Activated T-helper 9 cell treated with anti-CD3 and anti-CD28 coated beads, Interleukin-2, amount 50 U/mL, for 16 hours (primary cell): ENCODE results near the gene SLFN5.
"Not testable (repeated sequence)": the region's sequence is repeated elsewhere in the genome, so short reads cannot be mapped to it uniquely, and the experiment has no call there.

ENCODE experiments used
- DNase-seq: peaks from one replicate; pipeline ENCODE4 v3.0.0-alpha.2; 2020; ENCODE audit warnings: low read depth

Gene SLFN5

DNA sequence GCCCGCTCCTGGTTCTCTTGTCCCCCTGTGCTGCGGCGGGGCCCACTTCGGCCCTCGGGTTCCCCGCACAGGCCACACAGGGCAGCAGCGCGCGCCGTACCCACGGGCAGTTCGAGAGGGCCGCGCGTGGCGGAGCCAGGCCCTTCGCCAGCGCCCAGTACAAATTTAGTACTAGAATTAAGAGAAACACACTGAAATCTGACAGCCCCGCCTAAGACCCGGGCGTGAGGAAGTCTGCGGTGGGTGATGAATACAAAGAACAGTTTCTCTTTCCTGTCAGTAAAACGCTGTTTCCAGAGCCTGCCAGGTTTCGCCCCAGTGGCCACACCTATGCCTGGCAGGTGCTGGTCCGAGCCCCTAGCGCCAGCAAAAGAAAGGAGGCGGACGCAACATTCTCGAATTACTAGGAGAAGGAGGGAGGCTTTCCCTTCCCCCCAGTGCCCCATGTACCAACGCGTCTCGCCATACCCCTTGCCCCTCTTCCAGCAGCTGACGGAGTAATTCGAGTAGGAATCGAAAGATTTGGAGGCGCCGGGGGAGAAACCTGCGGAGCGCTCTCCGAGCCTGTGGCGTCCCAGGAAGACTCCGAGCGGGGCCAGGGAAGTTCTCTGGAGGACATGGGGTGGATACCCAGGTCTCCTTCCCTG, 591 bp upstream of the SLFN5 start:
- peak; percentile 77 for DNase-seq

DNA sequence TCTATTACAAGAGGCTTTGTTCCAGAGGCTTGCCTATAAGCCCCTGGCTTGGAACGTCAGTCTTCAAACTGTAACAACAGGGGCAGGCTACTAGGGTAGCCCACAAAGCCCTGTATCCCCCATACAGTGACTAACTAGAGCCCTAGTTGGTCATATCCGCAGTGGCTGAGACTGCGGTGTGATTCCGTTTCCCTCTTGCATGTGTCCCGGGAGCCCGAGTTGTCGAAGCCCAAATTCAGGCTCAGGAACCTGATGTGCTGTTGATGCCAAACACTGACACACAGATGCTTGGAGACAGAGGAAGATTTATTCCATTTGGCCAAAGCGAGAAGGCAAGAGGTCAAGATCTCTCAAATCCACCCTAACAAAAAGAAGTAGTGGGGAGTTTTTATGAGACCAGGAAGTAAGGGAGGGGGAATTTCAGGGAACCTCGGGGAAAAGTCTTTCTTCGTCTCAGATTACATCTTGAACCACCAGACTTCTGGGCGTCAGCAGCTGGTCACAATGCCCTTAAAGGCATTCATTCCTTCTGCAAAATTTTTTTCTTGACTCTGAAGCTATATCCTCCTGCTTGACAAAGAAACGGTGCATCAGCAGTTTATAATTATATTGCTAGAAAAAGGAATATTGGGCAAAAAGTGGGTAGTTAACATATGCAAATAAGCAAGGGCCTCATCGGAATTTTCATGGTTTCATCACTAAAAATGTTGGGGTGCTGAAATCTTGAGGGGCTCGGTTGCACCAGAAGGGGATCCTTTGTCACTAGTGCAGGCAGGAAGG, 879 bp downstream of the SLFN5 start:
- peak; percentile 37 for DNase-seq

DNA sequence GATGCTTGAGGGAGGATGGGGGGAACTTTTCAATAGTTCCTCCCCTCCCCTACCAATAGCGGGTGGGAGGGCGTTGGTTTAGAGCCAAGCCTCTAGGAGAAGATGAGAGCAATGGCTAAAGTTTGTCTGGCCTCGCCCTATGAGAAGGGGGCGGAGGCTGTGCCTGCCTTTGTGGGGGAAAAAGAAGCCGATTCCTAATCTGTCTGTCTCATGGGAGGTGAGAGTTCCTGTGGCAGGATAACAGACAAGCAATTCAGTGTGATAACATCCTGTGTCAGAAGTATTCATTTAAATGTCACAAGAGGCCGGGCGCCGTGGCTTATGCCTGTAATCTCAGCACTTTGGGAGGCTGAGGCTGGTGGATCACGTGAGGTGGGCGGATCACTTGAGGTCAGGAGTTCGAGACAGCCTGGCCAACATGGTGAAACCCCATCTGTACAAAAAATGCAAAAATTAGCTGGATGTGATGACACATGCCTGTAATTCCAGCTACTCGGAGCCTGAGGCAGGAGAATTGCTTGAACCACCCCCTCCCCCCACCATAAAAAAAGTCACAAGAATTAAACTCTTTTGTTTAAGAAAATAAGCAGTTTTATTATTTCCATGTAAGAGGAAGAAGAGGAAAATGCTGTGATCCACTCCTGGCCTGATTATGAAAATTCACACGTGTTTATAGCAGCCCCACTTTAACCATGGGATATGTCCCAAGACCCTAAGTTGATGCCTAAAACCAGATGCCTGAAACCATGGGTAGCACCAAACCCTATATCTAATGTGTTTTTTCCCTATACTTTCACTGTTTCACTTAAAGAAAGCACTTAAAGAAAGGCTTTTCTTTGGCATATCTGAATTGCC, 1.7 kb downstream of the SLFN5 start:
- peak; percentile 82 for DNase-seq

DNA sequence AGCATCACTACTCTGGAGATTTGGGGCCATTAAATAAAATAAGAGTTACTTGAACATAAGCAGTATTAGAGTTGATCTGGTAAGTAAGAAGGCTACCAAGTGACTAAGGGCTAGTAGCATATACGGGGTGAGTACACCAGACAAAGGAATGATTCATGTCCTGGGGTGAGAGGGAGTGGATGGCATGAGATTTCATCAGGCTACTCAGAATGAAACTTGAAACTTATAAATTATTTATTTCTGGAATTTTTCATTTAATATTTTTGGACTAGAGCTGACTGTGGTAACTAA, 2.3 kb downstream of the SLFN5 start:
- DNase-seq, result no peak

DNA sequence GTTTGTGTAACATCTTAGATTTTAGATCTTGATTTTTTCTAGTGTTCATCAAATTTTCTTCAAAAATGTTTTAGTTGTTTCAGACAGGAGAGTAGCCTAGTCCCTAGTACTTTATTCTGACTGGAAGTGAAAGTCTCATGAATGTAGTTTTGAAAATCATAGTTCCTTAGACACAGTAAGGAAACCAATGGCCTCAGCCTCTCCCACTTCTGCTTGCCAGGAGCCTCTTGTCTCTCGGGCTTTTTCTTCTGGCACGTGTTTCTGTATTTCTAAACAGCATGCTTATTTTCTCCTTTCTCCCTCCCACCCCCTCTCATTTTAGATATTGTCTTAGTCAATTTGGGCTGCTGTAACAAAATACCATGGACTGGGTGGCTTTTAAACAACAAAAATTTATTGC, 9.8 kb downstream of the SLFN5 start:
- DNase-seq, result no peak

DNA sequence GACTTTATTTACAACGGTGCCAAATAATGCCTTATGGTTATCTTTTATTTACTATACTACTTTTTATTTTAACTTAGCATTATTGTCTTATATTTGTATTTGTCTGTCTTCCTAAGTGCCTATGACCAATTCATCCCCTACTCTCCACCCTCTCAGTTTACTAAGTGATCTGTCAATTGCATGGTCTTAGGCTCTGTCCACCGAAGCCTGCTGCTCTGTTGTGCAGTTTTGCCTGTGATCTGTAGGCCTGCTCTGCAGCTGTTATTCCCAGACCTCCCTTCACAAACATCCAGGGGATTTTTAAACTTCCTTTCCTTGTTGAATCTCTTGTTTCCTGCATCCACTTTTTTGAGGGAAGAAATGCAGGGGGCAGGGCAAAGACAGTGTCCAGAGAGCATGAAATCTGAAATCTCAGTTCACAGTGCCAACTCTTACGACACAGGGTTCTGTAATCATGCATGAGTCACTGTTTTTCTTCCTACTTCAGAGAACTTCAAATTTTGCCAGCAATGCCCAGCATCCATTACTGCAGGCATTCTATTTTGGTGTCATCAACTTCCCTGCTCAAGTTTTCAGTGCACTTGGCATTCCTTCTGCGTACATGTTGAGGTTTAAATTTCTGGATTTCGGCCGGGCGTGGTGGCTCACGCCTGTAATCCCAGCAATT, 11.4 kb downstream of the SLFN5 start:
- DNase-seq, result no peak

DNA sequence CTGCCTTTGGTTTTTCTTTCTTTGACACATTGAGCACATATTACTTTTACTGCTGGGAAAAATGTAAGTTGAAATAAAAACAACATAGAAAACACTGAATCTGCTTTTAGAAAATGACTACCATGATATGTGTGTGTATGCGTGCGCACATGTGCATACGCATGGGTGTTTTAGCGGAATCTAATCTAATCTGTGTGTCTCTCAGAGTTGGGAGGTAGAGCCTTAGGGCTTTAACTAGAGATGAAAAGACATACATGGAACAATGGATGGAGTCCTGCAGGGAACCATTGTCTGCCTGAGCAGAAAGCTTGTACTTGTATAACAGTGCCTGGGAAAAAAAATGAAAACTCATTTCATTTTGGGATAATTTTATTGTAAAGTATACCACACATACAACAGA, 12.4 kb downstream of the SLFN5 start:
- no peak for DNase-seq

DNA sequence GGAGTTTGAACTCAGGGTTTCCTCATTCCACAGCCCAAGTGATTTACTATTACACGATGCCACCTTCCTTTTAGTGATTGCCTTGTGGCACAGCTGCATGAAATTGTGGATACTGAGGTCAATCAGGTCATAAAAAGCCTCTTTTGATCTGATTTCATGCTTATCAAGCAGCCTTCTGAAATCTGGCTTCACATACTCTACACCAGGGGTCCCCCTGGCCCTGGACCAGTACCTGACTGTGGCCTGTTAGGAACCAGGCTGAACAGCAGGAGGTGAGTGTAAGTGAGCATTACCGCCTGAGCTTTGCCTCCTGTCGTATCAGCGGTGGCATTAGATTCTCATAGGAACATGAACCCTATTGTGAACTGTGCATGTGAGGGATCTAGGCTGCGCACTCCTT, 13.8 kb downstream of the SLFN5 start:
- DNase-seq, result no peak

DNA sequence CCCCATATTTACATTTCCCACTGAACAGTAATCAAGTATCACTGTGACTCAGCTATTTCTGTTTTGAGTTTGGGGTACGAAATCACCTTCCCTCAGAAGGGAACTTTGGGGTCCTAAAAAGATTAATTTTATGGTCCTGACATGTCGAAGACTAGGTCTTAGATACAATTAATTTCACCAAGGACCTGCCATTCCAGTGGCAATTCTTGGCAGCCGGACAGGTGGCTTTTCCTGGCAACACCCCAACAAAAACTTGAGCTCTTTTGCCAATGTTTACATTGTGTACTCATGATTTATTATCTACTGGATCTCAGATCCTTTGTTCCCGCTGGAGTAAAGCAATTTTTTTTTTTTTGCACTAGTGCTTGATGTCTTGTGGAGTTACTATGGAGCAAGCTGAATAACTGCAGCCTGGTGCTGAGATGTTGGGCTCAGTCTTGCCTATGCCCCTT, 14.4 kb downstream of the SLFN5 start:
- no peak for DNase-seq

DNA sequence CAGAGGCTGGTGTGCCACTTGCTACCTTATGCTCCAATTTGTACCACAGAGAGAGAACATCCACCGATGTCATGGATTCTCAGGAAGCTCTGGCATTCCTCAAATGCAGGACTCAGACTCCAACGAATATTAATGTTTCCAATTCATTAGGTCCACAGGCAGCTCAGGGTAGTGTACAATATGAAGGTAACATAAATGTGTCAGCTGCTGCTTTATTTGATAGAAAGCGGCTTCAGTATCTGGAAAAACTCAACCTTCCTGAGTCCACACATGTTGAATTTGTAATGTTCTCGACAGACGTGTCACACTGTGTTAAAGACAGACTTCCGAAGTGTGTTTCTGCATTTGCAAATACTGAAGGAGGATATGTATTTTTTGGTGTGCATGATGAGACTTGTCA, 16.1 kb downstream of the SLFN5 start:
- no peak for DNase-seq

DNA sequence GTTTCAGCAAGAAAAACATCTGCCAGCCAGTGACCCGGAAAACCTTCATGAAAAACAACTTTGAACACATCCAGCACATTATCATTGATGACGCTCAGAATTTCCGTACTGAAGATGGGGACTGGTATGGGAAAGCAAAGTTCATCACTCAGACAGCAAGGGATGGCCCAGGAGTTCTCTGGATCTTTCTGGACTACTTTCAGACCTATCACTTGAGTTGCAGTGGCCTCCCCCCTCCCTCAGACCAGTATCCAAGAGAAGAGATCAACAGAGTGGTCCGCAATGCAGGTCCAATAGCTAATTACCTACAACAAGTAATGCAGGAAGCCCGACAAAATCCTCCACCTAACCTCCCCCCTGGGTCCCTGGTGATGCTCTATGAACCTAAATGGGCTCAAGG, 22.2 kb downstream of the SLFN5 start:
- DNase-seq, result no peak

DNA sequence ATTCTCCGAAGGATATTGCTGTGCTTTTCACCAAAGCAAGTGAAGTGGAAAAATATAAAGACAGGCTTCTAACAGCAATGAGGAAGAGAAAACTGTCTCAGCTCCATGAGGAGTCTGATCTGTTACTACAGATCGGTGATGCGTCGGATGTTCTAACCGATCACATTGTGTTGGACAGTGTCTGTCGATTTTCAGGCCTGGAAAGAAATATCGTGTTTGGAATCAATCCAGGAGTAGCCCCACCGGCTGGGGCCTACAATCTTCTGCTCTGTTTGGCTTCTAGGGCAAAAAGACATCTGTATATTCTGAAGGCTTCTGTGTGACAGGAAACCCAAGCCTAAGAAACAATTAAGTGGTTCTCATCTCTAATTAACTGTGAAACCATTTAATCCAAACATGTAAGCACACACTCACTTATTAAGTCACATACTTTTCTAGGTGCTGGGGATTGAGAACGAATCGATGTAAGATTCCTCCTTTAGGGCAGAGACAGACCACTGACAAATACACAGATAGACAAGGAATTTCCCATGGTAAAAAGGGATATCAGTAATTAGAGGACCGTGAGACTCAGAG, 22.8 kb downstream of the SLFN5 start:
- no peak for DNase-seq

DNA sequence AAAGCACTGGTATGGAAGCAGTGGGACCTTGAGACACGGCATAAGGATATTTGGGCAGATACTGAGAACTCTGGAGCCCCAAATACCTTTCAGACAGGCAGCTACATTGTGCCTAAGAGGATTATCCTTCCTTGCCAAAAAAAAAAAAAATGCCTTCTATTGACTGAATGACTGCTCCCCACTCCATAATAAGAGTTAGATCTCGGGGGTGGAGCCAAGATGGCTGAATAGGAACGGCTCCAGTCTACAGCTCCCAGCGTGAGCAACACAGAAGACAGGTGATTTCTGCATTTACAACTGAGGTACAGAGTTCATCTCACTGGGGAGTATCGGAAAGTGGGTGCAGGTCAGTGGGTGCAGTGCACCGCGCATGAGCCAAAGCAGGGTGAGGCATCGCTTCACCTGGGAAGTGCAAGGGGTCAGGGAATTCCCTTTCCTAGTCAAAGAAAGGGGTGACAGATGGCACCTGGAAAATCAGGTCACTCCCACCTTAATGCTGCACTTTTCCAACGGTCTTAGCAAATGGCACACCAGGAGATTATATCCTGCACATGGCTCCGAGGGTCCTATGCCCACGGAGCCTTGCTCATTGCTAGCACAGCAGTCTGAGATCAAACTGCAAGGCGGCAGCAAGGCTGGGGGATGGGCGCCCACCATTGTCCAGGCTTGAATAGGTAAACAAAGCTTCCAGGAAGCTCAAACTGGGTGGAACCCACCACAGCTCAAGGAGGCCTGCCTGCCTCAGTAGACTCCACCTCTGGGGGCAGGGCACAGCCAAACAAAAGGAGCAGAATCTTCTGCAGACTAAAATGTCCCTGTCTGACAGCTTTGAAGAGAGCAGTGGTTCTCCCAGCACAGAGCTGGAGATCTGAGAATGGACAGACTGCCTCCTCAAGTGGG, 31.5 kb downstream of the SLFN5 start:
- not testable (repeated sequence) for DNase-seq

DNA sequence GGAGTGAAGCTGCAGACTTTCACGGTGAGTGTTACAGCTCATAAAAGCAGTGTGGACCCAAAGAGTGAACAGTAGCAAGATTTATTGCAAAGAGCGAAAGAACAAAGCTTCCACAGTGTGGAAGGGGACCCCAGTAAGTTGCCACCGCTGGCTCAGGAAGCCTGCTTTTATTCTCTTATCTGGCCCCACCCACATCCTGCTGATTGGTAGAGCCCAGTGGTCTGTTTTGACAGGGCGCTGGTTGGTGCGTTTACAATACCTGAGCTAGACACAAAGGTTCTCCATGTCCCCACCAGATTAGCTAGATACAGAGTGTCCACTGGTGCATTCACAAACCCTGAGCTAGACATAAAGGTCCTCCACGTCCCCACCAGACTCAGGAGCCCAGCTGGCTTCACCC, 35.6 kb downstream of the SLFN5 start:
- not testable (repeated sequence) for DNase-seq

DNA sequence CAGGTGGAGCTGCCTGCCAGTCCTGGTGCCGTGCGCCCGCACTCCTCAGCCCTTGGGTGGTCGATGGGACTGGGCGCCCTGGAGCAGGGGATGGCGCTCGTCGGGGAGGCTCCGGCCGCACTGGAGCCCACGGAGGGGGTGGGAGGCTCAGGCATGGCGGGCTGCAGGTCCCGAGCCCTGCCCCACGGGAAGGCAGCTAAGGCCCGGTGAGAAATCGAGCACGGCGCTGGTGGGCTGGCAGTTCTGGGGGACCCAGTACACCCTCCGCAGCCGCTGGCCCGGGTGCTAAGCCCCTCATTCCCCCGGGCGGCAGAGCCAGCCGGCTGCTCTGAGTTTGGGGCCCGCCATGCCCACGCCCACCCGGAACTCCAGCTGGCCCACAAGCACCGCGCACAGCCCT, 36.0 kb downstream of the SLFN5 start:
- not testable (repeated sequence) for DNase-seq

DNA sequence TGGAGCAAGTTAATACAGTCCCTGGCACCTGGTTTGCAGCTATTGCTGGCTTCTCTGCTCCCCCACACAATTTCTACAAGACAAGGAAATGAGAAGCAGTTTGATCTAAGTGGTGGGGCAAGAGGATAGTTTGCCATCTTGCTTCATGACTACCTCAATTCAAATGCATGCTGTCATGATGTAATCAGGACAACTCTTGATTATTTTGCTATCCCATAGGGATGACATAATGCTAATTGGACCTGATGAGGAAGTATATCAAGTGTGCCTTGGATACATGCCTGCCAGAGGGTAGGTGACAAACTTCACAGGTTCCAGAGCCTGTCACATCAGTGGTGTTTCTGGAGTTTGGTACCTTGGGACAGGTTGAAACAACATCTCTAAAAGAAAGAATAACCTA, 40.9 kb downstream of the SLFN5 start:
- DNase-seq, result no peak

DNA sequence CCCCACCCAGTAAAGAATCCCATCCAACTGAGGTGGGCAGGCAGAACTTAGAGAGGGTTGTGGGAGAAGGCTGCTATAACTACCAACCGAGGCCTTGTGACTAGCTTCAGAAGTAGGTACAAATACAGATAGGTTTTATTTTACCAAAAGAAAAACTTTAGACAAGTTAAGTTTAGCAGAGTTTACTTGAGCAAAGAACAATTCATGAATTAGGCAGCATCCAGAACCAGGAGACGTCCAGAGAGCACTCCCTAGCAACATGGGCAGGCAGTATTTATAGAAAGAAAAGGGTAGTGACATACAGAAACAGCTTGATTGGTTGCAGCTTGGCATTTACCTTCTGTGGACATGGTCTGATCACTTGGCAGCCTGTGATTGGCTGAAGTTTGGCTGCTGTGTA, 42.1 kb downstream of the SLFN5 start:
- no peak for DNase-seq

DNA sequence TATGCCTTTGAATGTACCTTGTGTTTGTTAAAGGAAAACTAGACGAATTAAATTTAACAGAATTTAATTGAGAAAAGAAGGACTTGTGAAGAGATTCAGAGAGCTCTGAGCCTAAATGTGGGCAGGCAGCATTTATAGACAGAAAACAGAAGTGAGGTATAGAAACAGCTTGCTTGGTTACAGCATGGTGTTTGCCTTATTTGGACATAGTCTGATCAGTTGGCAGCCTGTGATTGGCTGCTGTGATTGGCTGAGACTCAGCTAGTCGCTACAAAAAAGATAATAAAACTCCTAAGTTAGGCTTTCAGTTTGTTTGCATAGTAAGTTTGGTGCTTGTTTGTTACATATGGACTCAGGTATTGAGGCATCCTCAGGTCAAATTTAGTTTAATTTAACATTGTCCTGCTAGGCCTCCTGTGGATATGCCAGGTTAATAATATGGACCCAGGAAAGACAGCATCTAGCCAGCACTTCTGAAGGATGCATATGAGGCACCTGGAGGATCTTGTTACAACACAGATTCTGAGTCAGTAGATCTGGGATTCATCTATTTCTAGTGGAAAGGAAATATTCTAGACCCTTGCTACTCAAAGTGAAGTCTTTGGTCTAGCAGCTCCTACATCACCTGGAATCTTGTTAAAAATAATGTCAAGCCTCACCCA, 43.4 kb downstream of the SLFN5 start:
- DNase-seq, result no peak

DNA sequence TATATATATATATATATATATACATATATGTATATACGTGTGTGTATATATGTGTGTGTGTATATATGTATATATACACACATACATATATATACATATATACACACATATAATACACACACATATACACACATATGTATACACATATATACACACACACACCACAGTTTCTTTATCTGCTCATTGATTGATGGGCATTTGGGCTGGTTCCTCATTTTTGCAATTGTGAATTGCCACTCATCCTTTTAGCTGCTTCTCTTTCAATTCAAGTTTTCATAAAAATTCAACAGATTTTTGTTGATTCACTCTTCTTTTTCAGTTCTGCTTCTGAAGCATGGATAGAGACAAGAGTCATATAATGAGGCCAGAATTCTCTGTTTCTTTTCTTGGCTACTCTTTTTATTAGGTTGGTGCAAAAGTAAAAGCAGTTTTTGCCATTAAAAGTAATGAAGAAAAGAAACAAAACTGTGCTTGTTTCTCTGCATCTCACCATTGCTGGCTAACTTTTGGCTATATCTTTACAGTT, 44.5 kb downstream of the SLFN5 start:
- no peak for DNase-seq

DNA sequence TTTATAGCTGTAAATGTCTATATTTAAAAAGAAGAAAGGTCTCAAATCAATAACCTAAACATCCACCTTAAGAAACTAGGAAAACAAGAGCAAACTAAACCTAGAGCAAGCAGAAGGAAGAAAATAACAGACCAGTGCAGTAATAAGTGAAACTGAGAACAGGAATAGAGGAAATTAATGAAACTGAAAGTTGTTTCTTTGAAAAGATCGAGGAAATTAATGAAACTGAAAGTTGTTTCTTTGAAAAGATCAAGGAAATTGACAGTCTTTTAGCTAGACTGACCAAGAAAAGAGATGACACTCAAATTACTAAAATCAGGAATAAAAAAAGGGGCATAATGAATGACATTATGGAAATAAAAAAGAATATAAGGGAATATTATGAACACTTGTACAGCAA, 46.4 kb downstream of the SLFN5 start:
- DNase-seq, result no peak
